ENCODE measurements around the gene CDC14A.

- TF ChIP-seq ZNF384 (IDR thresholded peaks at IDR 0.05) (no peak), FOXM1 (IDR thresholded peaks at IDR 0.05; ENCODE audit: borderline replicate concordance) (no peak), SUZ12 (IDR thresholded peaks at IDR 0.05) (no peak), FOXA1 (IDR thresholded peaks at IDR 0.05) (no peak), SP1 (IDR thresholded peaks at IDR 0.05) (no peak), BHLHE40 (IDR thresholded peaks at IDR 0.05; ENCODE audit: borderline replicate concordance) (no peak), ELF4 (IDR thresholded peaks at IDR 0.05) (no peak), HDGF (IDR thresholded peaks at IDR 0.05; ENCODE audit: borderline replicate concordance) (no peak), FOXK2 (IDR thresholded peaks at IDR 0.05) (no peak), LEF1 (IDR thresholded peaks at IDR 0.05; ENCODE audit: borderline replicate concordance) (no peak), L3MBTL2 (conservative IDR thresholded peaks at IDR 0.05) (no peak)
These were observed 145.5 kb downstream of the CDC14A start for GRCh38 chr1:100497796-100498195.

All from HEK293T (cell line).